WERI-Rb-1 (cell line): ENCODE measurements around the gene FAM163B.

ENCODE experiments used
- DNase-seq: peaks from one replicate; pipeline ENCODE4 v3.0.0-alpha.2; 2020
- H3K27ac ChIP-seq: fragments of 250-450 bp; sonication (Bioruptor Pico); 2 replicates; pipeline ENCODE4 v1.5.1; 2020; ENCODE audit warnings: mild to moderate bottlenecking, moderate library complexity
- H3K27me3 ChIP-seq: fragments of 250-450 bp; sonication (Bioruptor Pico); 2 replicates; pipeline ENCODE4 v1.5.1; 2021; ENCODE audit warnings: mild to moderate bottlenecking, low read depth, moderate library complexity; ENCODE audit not compliant: insufficient read depth, severe bottlenecking
- H3K36me3 ChIP-seq: fragments of 250-450 bp; sonication (Bioruptor Pico); 2 replicates; pipeline ENCODE4 v1.5.1; 2020; ENCODE audit warnings: mild to moderate bottlenecking, moderate library complexity
- H3K4me3 ChIP-seq: 2 replicates; pipeline ENCODE4 v1.5.1; 2011; ENCODE audit warnings: low read depth, mild to moderate bottlenecking, control low read depth, low read length
- H3K9me3 ChIP-seq: fragments of 250-450 bp; sonication (Bioruptor Pico); 2 replicates; pipeline ENCODE4 v1.5.1; 2021; ENCODE audit warnings: mild to moderate bottlenecking, moderate library complexity; ENCODE audit not compliant: severe bottlenecking
- CTCF ChIP-seq: IDR thresholded peaks from 2 replicates; pipeline ENCODE4 v1.5.1; 2011; ENCODE audit warnings: low read depth, mild to moderate bottlenecking, control low read depth, inconsistent platforms, low read length

The FAM163B gene

DNA sequence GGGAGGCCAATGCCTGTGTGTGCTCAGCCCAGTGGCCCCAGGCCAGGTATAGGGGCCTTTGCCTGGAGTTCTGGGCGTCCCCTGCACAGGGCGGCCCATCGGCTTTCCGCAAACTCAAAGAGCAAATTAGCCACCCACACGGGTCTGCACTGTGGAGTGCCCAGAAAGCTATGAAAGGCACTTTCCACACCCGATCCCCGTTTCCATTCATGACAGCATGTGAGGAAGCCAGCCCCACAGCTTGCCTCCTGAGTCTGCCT lies 32.1 kb upstream of the FAM163B start:
- DNase-seq = no peak
- H3K27me3 ChIP-seq = no peaks in the 10 kb centered on the region
- H3K9me3 ChIP-seq = no peaks in the 10 kb centered on the region
- H3K36me3 ChIP-seq = no peaks in the 10 kb centered on the region
- H3K4me3 ChIP-seq = no peak overlapping the region
- TF ChIP-seq CTCF = no peak
- no peak overlapping the region for H3K27ac ChIP-seq

DNA sequence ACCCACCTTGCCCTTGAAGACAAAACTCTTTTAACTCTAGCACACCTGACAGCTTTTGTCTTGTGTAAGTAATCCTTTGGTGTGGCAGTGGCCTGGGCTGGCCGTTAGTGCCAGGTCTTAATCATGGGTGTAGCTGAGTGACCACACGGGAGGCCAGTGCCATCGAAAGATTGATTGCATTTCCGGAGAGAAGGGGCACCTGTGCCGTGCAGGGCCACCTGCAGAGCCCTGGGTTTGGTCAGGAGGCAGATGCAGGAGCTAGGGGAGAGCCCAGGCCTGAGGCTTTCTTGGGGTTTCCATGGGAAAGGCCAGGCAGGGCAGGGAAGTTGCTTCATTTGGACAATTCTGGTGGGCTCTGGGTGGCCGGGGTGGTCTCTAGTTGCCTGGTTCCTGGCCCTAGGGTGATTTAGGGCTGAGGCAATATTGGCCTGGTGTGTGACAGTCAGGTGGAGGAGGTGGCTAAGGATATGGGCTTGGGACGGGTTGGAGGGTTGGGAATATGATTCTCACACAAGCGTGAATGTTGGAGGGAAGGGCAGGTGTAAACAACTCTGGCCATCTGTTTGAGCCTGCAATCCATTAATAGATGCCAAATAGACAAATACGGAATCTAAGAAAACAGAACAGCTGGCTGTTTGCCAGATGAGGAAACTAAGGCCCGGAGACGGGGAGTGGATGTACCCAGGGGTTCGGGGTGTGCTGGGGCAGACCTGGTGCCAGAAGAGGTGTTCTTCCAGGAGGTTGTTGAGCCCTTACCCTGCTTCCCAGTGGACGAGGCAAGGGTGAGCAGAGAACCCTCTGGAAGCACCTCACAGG lies 31.6 kb upstream of the FAM163B start:
- no peak for TF ChIP-seq CTCF
- no peak overlapping the region for H3K27ac ChIP-seq
- no peaks in the 10 kb centered on the region for H3K36me3 ChIP-seq
- H3K4me3 ChIP-seq = no peak overlapping the region
- no peak for DNase-seq
- H3K27me3 ChIP-seq = no peaks in the 10 kb centered on the region
- H3K9me3 ChIP-seq = no peaks in the 10 kb centered on the region

GRCh38 chr9:133640160-133640559 lies 31.0 kb upstream of the FAM163B start:
- DNase-seq = no peak
- no peaks in the 10 kb centered on the region for H3K36me3 ChIP-seq
- no peak overlapping the region for H3K4me3 ChIP-seq
- no peak for TF ChIP-seq CTCF
- H3K27me3 ChIP-seq = no peaks in the 10 kb centered on the region
- no peaks in the 10 kb centered on the region for H3K9me3 ChIP-seq
- H3K27ac ChIP-seq = no peak overlapping the region

DNA sequence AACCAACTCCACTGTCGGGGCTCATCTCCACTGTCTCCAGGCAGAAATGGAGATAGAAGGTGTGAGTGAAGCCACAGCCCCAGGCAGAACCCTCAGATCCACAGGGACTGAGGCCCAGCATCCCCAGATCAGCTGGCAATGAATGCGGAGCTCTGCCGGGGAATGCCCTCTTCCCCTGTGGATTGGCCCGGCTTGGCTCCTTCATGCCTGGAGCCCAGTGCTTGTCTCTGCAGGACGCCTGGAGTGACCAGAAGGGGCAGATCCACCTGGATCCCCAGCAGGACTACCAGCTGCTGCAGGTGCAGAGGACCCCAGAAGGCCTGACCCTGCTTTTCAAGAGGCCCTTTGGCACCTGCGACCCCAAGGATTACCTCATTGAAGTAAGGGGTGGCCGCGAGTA lies 30.4 kb upstream of the FAM163B start:
- Histone ChIP-seq H3K4me3 (no peak overlapping the region), H3K9me3 (no peaks in the 10 kb centered on the region), H3K27ac (no peak overlapping the region), H3K36me3 (no peaks in the 10 kb centered on the region), H3K27me3 (no peaks in the 10 kb centered on the region)
- TF ChIP-seq CTCF = no peak
- DNase-seq = no peak

GRCh38 chr9:133638711-133639110 lies 29.5 kb upstream of the FAM163B start:
- no peak for TF ChIP-seq CTCF
- no peaks in the 10 kb centered on the region for H3K27me3 ChIP-seq
- no peaks in the 10 kb centered on the region for H3K36me3 ChIP-seq
- no peak overlapping the region for H3K4me3 ChIP-seq
- H3K27ac ChIP-seq = no peak overlapping the region
- H3K9me3 ChIP-seq = no peaks in the 10 kb centered on the region
- DNase-seq = no peak

- no peak for DNase-seq
- no peak overlapping the region for H3K4me3 ChIP-seq
- no peak overlapping the region for H3K27ac ChIP-seq
- H3K36me3 ChIP-seq = no peaks in the 10 kb centered on the region
- TF ChIP-seq CTCF = no peak
- H3K9me3 ChIP-seq = no peaks in the 10 kb centered on the region
- H3K27me3 ChIP-seq = no peaks in the 10 kb centered on the region
Observed at GRCh38 chr9:133638076-133638475, 28.9 kb upstream of the FAM163B start.
